Endothelial cell (in vitro differentiated cells): ENCODE measurements around the gene TXNDC17. TPM values are rescaled to one million over a fixed set of nuclear protein-coding genes. Genes with fewer than 3 reads are reported as not detected.

Experiments
- DNase-seq: peaks from one replicate; pipeline ENCODE4 v3.0.0; 2021; ENCODE audit warnings: low spot score
- H3K27ac Mint-ChIP-seq: one replicate; pipeline ENCODE4 v1.8.0; 2021; ENCODE audit warnings: mixed read lengths, inconsistent platforms; ENCODE audit not compliant: unreplicated experiment
- H3K27me3 Mint-ChIP-seq: one replicate; pipeline ENCODE4 v1.8.0; 2021; ENCODE audit warnings: mild to moderate bottlenecking, moderate library complexity, mixed read lengths, inconsistent platforms; ENCODE audit not compliant: unreplicated experiment
- H3K36me3 Mint-ChIP-seq: one replicate; pipeline ENCODE4 v1.8.0; 2021; ENCODE audit warnings: mild to moderate bottlenecking, low read depth, mixed read lengths, inconsistent platforms; ENCODE audit not compliant: unreplicated experiment
- H3K4me1 Mint-ChIP-seq: one replicate; pipeline ENCODE4 v1.8.0; 2021; ENCODE audit warnings: mild to moderate bottlenecking, mixed read lengths, inconsistent platforms; ENCODE audit not compliant: unreplicated experiment
- H3K4me3 Mint-ChIP-seq: one replicate; pipeline ENCODE4 v1.8.0; 2021; ENCODE audit warnings: mild to moderate bottlenecking, mixed read lengths, inconsistent platforms; ENCODE audit not compliant: unreplicated experiment
- H3K9me3 Mint-ChIP-seq: one replicate; pipeline ENCODE4 v1.8.0; 2021; ENCODE audit warnings: mixed read lengths, inconsistent platforms; ENCODE audit not compliant: unreplicated experiment
- total RNA-seq: library from RNA; stranded (reverse); fragmentation: NEBNext Ultra II Directional; extraction: Animal tissue kit (Norgen Biotek cat#: 25700); gene quantifications from one replicate; pipeline ENCODE4 v1.2.1, GENCODE V29; 2021; ENCODE audit not compliant: unreplicated experiment
- TF ChIP-seq, protein P1 (sequence below): fragments of 200-600 bp; sonication (generic); IDR thresholded peaks from one replicate; pipeline ENCODE4 v1.5.0; 2021; ENCODE audit warnings: antibody characterized with exemption; ENCODE audit not compliant: unreplicated experiment

The TXNDC17 gene
- total RNA-seq, 1 donor from 2014 or later = 94.2 TPM

DNA sequence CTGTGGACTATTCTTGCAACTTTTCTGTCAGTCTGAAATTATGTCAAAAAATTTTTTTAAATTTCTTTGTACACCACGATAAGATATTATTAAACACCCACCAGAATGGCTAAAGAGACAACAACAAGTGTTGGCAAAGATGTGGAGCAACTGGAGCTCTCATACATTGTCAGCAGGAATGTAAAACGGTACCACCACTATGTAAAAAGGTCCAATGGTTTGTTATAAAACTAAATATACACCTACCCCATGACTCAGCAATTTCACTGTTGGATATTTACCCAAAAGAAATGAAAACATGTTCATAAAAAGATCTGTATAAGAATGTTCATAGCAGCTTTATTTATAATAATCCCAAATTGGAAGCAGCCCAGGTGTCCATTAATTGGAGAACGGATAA, 7.6 kb upstream of the TXNDC17 start:
- TF ChIP-seq, protein P1, sequence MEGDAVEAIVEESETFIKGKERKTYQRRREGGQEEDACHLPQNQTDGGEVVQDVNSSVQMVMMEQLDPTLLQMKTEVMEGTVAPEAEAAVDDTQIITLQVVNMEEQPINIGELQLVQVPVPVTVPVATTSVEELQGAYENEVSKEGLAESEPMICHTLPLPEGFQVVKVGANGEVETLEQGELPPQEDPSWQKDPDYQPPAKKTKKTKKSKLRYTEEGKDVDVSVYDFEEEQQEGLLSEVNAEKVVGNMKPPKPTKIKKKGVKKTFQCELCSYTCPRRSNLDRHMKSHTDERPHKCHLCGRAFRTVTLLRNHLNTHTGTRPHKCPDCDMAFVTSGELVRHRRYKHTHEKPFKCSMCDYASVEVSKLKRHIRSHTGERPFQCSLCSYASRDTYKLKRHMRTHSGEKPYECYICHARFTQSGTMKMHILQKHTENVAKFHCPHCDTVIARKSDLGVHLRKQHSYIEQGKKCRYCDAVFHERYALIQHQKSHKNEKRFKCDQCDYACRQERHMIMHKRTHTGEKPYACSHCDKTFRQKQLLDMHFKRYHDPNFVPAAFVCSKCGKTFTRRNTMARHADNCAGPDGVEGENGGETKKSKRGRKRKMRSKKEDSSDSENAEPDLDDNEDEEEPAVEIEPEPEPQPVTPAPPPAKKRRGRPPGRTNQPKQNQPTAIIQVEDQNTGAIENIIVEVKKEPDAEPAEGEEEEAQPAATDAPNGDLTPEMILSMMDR = no peak
- DNase-seq = no peak
- no peaks in the 10 kb centered on the region for H3K9me3 Mint-ChIP-seq
- peaks cover 2% of the 10 kb centered on the region for H3K4me1 Mint-ChIP-seq
- peaks cover 7% of the 10 kb centered on the region for H3K27me3 Mint-ChIP-seq
- peaks cover 37% of the 10 kb centered on the region for H3K36me3 Mint-ChIP-seq
- no peak overlapping the region for H3K27ac Mint-ChIP-seq
- peak overlapping the region; percentile 19 for H3K4me3 Mint-ChIP-seq

DNA sequence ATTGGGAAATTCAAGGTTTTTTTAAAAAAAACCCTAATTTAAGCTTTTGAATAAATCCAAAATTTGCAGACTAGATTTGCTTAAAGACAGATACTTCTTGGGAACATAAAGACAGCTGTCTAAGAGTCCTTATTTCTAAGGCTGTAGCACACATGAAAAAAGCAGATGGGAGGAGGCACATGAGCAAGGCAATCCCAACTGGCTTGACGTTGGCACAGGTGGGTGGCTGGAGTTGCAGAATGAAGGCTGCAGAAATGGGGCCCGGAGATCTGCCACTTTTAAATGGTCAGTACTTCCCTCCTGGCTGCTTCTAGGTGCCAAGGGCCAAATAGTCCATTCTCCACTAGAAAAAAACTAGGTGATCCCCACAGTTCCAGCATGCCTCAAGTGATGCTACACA, 4.8 kb upstream of the TXNDC17 start:
- H3K27me3 Mint-ChIP-seq = peaks cover 16% of the 10 kb centered on the region
- peaks cover 10% of the 10 kb centered on the region for H3K4me1 Mint-ChIP-seq
- TF ChIP-seq, protein P1 = no peak
- H3K4me3 Mint-ChIP-seq = no peak overlapping the region
- DNase-seq = no peak
- H3K36me3 Mint-ChIP-seq = peaks cover 30% of the 10 kb centered on the region
- no peaks in the 10 kb centered on the region for H3K9me3 Mint-ChIP-seq
- H3K27ac Mint-ChIP-seq = no peak overlapping the region

DNA sequence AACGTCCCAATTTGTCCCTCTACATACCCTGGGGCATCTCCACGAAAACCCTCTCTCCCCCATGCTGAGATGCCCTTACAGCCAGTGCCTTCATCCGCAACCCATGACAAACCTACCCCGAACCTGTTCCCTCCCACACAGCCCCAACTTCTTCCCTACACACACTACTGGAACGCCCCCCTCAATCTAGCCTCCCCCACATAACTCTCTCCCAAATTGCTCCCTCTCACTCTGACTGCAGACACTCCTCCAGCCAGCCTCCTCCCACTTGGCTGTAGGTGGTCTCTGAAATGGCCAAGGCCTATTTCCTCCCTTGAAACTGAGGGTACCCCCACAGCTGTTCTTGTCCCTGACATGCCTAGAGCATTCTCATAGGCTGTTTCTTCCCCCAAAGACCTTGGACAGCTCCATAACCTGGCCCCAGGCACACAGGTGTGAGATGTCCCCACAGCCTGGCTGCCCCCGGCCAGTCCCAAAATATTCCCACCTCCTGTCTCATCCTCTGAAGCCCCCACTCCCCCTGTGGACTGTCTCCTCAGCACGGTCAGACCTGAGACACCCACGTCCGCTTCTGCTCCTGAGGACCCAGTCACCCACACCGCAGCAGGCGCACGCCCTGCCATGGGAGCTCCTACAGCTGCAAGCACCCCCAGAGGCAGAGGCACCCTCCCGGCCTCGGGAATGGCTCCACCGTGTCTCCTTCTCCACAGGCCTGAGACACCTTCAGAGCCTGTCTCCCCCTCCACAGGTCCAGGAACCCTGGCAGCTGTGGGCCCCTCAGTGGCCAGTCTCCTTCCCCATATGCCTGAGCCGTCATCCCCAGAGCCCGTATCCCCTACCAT, 4.0 kb upstream of the TXNDC17 start:
- Mint-ChIP-seq H3K9me3 (no peaks in the 10 kb centered on the region), H3K36me3 (peaks cover 30% of the 10 kb centered on the region), H3K4me3 (no peak overlapping the region), H3K27ac (peak overlapping the region; percentile 5), H3K27me3 (peaks cover 16% of the 10 kb centered on the region), H3K4me1 (peaks cover 14% of the 10 kb centered on the region)
- TF ChIP-seq, protein P1 = no peak
- DNase-seq = no peak

DNA sequence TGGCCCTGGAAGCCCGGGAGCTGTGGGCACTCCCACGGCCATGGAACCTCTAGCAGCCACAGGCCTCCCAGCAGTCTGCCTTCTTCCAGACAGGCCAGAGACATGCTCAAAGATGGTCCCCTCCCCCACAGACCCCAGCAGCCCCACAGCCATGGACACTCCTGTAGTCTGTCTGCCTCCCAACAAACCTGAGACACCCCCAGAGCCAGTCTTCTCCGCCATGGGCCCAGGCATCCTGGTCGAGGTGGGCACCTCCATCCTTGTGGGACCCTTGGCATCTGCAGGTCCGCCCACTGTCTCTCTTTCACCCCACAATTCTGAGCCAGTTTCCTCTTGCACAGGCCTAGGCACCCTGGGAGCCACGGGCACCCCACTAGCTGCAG, 3.4 kb upstream of the TXNDC17 start:
- H3K27me3 Mint-ChIP-seq = peaks cover 16% of the 10 kb centered on the region
- H3K4me3 Mint-ChIP-seq = no peak overlapping the region
- peaks cover 14% of the 10 kb centered on the region for H3K4me1 Mint-ChIP-seq
- TF ChIP-seq, protein P1 = no peak
- H3K9me3 Mint-ChIP-seq = no peaks in the 10 kb centered on the region
- H3K36me3 Mint-ChIP-seq = peaks cover 26% of the 10 kb centered on the region
- no peak overlapping the region for H3K27ac Mint-ChIP-seq
- no peak for DNase-seq
